HS-5 (cell line): ENCODE measurements around the gene LZTR1.

ENCODE experiments used
- DNase-seq: peaks from one replicate; pipeline ENCODE4 v3.0.0-alpha.2; 2012; ENCODE audit warnings: low read depth

Gene LZTR1

GRCh38 chr22:20980938-20981722 lies 967 bp upstream of the LZTR1 start:
- DNase-seq = no peak

- no peak for DNase-seq
These were observed 426 bp downstream of the LZTR1 start for GRCh38 chr22:20982563-20982882.

GRCh38 chr22:20983081-20983771 lies 1.1 kb downstream of the LZTR1 start:
- no peak for DNase-seq

- DNase-seq = no peak
These were observed 3.6 kb downstream of the LZTR1 start for GRCh38 chr22:20985720-20986119.

- no peak for DNase-seq
These were observed 4.3 kb downstream of the LZTR1 start for GRCh38 chr22:20986365-20986764.

- no peak for DNase-seq
These were observed 5.3 kb downstream of the LZTR1 start for GRCh38 chr22:20987375-20987774.

DNA sequence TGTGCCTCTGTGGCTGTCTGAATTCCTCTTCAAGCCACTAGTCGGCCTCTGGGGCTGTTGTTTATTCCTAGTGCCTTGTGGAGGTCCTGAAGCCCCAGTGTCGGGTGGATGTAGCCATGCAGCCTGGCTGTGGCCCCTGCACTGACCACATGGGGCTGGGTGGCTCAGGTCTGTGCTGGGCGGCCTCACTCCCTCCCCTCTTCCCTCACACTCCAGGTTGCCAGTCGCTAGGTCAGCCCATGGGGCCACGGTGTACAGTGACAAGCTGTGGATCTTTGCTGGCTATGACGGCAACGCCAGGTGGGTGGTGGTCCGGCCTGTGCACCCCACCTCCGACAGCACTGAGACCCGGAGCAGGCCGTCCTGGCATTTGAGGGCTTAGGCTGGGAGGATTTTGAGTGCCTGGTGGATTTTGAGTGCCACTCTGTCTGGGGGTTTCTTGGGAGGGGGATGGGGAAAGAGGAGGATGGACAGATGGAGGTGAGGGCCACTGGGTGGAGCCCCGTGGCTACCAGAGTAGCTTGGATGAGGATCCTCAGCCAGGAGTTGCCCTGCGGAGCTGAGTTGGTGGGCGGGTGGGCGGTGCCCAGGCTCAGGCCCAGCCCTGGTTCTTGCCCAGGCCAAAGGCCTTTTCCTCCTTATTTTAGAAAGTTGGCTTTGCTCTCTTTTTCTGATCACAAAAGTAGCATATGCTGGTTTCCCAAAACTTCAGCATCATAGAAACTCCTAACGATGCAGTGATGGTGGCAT lies 6.7 kb downstream of the LZTR1 start:
- DNase-seq = no peak

- DNase-seq = no peak
These were observed 7.4 kb downstream of the LZTR1 start for GRCh38 chr22:20989323-20990138.

DNA sequence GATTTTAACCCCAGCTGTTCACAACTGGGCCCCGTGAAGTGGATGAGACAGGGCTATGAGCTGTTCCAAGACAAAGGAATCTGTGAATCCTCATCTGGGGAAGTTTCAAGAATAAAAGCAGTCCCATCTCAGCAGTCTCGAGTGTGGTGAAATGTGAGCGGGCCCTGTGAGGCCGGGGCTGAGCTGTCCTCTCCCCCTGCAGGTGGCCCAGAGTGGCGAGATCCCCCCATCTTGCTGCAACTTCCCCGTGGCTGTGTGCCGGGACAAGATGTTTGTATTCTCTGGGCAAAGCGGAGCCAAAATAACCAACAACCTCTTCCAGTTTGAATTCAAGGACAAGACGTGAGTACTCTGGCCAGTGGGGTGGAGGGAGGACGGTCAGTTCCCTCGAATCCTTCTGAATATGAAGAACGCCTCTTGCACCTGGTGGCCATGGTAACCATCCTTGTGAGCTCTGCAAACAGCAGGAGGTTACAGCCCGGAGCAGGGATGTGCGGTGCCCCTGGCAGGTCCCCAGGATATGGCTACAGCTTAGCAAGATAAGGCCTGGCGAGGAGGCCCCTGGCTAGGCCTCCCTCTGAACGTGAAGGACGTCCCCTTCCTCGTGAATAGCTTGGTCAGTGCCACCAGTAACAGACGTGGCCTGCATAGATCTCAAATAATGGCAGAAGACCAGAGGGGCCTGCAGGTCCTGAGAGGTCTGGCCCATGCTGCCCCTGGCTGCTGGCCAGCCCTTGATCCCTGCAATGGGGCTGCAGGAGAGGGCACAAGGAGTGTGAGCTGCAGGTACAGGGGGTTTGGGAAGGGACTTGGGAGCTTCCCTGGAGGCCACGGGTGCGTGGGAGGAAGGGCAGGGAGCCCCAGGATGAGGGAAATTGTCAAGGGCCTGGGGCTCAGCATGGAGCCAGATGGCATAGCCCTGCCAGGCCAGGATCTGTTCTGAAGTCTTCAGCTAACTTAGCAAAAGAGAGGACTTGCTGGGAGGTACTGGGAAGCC lies 8.4 kb downstream of the LZTR1 start:
- DNase-seq = no peak

DNA sequence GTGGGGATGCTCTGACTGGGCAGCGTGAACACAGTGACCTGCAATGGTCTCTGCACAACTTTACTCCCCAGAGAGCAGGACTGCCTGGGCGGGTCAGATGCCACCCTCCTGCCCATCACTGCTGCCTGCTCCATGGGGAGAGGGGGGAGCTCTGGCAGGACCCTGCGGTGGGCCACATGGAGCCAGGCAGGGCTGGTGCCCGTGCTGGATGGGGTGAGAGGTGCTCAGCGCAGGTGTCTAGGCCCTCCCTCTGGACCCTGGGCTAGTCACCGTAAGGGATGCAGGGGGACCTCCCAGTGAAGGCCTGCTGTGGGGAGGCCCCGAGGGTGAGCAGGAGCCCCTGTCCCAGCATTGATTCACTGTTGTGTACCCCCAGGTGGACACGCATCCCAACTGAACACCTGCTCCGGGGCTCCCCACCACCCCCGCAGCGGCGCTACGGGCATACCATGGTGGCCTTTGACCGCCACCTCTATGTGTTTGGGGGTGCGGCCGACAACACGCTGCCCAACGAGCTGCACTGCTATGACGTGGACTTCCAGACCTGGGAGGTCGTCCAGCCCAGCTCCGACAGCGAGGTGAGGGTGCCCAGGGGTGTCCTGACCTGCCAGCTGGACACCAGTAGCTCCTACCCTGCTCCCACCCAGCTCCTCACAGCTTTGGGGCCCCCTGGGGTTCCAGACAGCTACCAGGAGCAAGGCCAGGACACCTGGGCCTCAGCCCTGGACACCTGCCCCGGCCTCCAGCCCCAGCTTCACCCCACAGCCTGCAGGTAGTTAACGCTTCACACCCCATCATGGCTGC lies 9.4 kb downstream of the LZTR1 start:
- DNase-seq = no peak

DNA sequence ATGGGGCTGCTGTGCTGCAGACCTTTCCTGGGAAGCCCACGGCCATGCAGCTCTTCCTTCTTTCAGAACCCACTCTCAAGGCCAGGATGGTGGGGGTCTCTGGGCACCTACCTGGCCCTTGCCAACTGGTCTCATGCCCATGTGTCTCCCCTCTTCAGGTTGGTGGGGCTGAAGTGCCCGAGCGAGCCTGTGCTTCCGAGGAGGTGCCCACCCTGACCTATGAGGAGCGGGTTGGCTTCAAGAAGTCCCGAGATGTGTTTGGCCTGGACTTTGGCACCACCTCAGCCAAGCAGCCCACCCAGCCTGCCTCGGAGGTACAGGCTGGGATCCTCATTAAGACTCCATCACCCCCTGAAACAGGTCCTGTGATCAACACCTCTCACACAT lies 10.0 kb downstream of the LZTR1 start:
- DNase-seq = no peak

DNA sequence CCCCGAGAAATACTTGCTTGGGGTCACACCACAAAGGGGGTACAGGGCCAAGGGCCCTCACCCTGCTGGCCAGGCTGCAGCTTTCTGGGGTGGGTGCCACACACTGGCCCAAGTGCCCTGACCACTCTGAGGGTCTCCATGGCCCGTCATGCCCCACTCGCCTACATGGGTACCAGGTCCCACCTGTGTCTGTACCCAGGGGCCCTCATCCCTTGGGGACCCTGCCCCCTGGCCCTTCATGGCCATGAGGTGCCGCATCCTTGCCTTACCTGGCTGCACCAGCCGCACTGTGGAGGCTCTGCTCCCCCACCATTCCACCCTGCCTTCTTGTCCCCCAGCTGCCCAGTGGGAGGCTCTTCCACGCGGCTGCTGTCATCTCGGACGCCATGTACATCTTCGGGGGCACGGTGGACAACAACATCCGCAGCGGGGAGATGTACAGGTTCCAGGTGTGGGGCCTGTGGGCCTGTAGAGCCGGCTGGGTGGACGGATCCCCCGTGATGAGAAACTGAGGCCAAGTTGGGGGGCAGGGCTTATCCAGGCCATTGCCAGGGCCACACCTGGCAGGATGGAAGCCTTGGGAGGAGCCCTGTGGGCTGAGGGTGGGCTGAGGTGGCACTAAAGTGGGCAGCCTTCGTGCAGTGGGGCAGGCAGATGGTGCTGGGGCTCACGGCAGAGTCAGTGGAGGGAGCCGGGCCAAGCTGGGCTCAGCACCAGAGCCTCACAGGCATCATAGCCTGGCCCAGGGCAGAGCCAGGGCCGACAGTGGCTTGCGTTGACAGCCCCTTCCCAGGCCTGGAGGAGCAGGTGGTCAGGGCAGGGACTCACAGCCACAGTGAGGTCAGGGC lies 10.6 kb downstream of the LZTR1 start:
- DNase-seq = no peak

DNA sequence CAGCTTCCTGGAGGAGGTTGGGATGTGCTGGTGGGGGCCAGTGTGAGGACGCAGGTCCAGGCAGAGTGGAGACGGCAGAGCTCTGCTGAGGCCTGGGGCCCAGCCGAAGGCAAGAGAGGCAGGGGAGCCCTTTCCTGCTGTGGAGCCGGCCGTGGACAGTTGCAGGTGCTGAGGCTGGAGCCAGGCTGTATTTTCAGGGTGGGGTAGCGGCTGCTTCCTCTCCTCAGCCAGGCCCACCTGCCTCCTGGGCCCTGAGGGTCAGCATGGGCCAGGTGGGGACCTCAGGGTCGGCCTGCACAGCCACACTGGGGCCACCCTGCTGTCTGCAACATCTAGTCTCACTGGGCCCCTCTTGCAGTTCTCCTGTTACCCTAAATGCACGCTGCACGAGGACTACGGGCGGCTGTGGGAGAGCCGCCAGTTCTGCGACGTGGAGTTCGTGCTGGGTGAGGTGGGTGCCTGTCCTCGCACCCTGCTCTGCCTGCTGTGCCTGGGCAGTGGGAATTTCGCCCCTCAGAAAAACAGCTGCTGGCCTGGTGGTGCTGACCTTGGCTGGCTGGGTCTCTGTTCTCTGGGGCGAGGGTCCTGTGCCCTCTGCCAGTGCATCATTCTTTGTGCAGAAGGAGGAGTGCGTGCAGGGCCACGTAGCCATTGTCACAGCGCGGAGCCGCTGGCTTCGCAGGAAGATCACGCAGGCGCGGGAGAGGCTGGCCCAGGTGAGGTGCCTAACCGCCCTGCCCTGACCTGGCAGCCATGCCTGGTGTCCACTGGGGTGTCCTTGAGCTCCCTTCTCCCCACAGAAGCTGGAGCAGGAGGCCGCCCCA lies 11.4 kb downstream of the LZTR1 start:
- DNase-seq = no peak

DNA sequence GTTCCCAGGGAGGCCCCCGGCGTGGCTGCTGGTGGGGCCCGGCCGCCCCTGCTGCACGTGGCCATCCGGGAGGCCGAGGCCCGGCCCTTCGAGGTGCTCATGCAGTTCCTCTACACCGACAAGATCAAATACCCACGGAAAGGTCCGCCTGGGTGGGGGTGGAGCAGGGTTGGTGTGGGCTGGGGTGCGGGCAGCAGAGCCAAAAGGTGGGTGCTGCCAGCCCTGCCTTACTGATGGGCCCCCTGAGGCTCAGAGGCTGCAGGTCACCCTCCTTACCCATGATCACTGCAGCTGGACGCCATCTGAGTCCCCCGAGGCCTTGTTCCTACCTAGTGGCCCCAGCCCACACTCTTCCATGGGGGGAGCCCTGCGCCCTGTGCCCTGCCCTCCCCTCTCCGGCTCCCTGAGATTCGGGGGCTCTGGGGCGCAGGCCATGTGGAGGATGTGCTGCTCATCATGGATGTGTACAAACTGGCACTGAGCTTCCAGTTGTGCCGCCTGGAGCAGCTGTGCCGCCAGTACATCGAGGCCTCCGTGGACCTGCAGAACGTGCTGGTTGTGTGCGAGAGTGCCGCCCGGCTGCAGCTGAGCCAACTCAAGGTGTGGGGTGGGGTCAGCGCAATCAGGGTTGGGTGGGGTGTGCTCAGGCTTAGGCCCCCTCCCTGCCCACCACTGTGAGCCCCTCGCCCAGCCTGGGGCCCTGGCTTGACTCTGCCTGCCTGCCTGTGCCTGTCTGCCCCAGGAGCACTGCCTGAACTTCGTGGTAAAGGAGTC lies 12.2 kb downstream of the LZTR1 start:
- DNase-seq = no peak

- DNase-seq = no peak
These were observed 12.8 kb downstream of the LZTR1 start for GRCh38 chr22:20994902-20995241.

DNA sequence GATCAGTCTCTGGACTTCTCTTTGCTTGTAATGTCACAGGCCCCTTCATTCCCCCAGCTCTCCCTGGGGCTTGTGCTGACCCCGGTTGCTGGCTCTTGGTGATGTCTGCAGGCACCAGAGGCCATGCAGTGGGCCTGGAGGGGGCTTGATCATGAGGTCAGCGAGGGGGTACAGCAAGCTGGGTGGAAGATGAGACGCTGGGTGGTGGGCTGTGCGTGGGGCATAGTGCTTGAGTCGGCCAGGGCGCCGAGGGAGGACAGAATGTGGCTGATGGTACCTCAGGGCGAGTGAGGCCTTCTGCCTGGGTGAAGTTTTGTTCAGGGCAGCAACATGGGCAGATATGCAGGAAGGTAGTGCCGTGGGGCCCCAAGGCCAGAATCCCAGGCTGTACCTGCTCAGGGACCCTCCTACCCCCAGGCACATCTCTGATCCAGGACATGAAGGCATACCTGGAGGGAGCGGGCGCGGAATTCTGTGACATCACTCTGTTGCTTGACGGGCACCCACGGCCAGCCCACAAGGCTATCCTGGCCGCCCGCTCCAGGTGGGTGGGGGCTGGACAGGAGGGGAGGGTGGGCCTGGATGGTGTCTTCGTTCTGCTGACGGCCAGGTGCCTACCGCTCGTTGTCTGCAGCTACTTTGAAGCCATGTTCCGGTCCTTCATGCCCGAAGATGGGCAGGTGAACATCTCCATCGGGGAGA lies 13.4 kb downstream of the LZTR1 start:
- no peak for DNase-seq

- DNase-seq = no peak
These were observed 13.9 kb downstream of the LZTR1 start for GRCh38 chr22:20996031-20996410.
